ENCODE measurements around the gene EPB41L4A. TPM values are rescaled to one million over a fixed set of nuclear protein-coding genes. Genes with fewer than 3 reads are reported as not detected.

EPB41L4A gene
- total and polyA plus RNA-seq, 2 donors (not counting 1 experiment from before 2014, with no cell fraction given) = 0.23 to 0.50 TPM

GRCh38 chr5:112156211-112156610 lies 262.9 kb downstream of the EPB41L4A start:
- TF ChIP-seq CTCF (conservative IDR thresholded peaks at IDR 0.05 in 1 of 2, IDR thresholded peaks at IDR 0.05 in 1 of 2; ENCODE audit: low read depth in 1 of 2, low read length in 2 of 2) (no peak), EZH2 (IDR thresholded peaks at IDR 0.05; ENCODE audit: low read length, missing control alignments) (no peak)
- H3K9me3 ChIP-seq (ENCODE audit: control insufficient read depth, insufficient read depth, low read depth, low read length) = no peaks in the 10 kb centered on the region
- peaks cover 5% of the 10 kb centered on the region for H3K79me2 ChIP-seq (ENCODE audit: control insufficient read depth, insufficient read depth, low read length)
- H3K4me2 ChIP-seq (ENCODE audit: extremely low read depth, insufficient read depth, low read length) = no peak overlapping the region
- no peak overlapping the region for H3K27ac ChIP-seq (ENCODE audit: insufficient read depth, low read length)
- H3K4me1 ChIP-seq (ENCODE audit: control insufficient read depth, extremely low read depth, insufficient read depth, low read length) = peaks cover 2% of the 10 kb centered on the region
- H3K4me3 ChIP-seq (replicated peaks in 1 of 4; ENCODE audit: control extremely low read depth in 1 of 4, insufficient read depth in 1 of 4, low read depth in 3 of 4, low read length in 4 of 4) = no peak overlapping the region
- no peak overlapping the region for H3K9ac ChIP-seq (ENCODE audit: insufficient read depth, low read length)
- no peaks in the 10 kb centered on the region for H3K27me3 ChIP-seq (ENCODE audit: control insufficient read depth, insufficient read depth, low read length)
- no peaks in the 10 kb centered on the region for H4K20me1 ChIP-seq (ENCODE audit: control insufficient read depth, extremely low read depth, insufficient read depth, low read length)
- no peak for DNase-seq (ENCODE audit: low read depth in 2 of 2)
- no peak overlapping the region for H2AFZ ChIP-seq (ENCODE audit: low read length)
- H3K36me3 ChIP-seq (ENCODE audit: control insufficient read depth, insufficient read depth, low read length) = no peaks in the 10 kb centered on the region

GRCh38 chr5:112154940-112155686 lies 264.0 kb downstream of the EPB41L4A start:
- no peak overlapping the region for H3K4me3 ChIP-seq (replicated peaks in 1 of 4; ENCODE audit: control extremely low read depth in 1 of 4, insufficient read depth in 1 of 4, low read depth in 3 of 4, low read length in 4 of 4)
- H3K36me3 ChIP-seq (ENCODE audit: control insufficient read depth, insufficient read depth, low read length) = no peaks in the 10 kb centered on the region
- H3K27ac ChIP-seq (ENCODE audit: insufficient read depth, low read length) = no peak overlapping the region
- H3K79me2 ChIP-seq (ENCODE audit: control insufficient read depth, insufficient read depth, low read length) = no peaks in the 10 kb centered on the region
- H3K9ac ChIP-seq (ENCODE audit: insufficient read depth, low read length) = no peak overlapping the region
- H3K9me3 ChIP-seq (ENCODE audit: control insufficient read depth, insufficient read depth, low read depth, low read length) = no peaks in the 10 kb centered on the region
- no peaks in the 10 kb centered on the region for H4K20me1 ChIP-seq (ENCODE audit: control insufficient read depth, extremely low read depth, insufficient read depth, low read length)
- TF ChIP-seq EZH2 (IDR thresholded peaks at IDR 0.05; ENCODE audit: low read length, missing control alignments) = no peak
- no peak overlapping the region for H3K4me2 ChIP-seq (ENCODE audit: extremely low read depth, insufficient read depth, low read length)
- DNase-seq (ENCODE audit: low read depth in 2 of 2) = no peak
- no peaks in the 10 kb centered on the region for H3K27me3 ChIP-seq (ENCODE audit: control insufficient read depth, insufficient read depth, low read length)
- peaks cover 2% of the 10 kb centered on the region for H3K4me1 ChIP-seq (ENCODE audit: control insufficient read depth, extremely low read depth, insufficient read depth, low read length)
- no peak overlapping the region for H2AFZ ChIP-seq (ENCODE audit: low read length)

- Histone ChIP-seq H4K20me1 (ENCODE audit: control insufficient read depth, extremely low read depth, insufficient read depth, low read length) (no peaks in the 10 kb centered on the region), H2AFZ (ENCODE audit: low read length) (no peak overlapping the region), H3K4me2 (ENCODE audit: extremely low read depth, insufficient read depth, low read length) (no peak overlapping the region), H3K36me3 (ENCODE audit: control insufficient read depth, insufficient read depth, low read length) (no peaks in the 10 kb centered on the region), H3K9me3 (ENCODE audit: control insufficient read depth, insufficient read depth, low read depth, low read length) (no peaks in the 10 kb centered on the region), H3K4me1 (ENCODE audit: control insufficient read depth, extremely low read depth, insufficient read depth, low read length) (no peaks in the 10 kb centered on the region), H3K27ac (ENCODE audit: insufficient read depth, low read length) (no peak overlapping the region), H3K79me2 (ENCODE audit: control insufficient read depth, insufficient read depth, low read length) (no peaks in the 10 kb centered on the region), H3K9ac (ENCODE audit: insufficient read depth, low read length) (no peak overlapping the region), H3K27me3 (ENCODE audit: control insufficient read depth, insufficient read depth, low read length) (no peaks in the 10 kb centered on the region), H3K4me3 (replicated peaks in 1 of 4; ENCODE audit: control extremely low read depth in 1 of 4, insufficient read depth in 1 of 4, low read depth in 3 of 4, low read length in 4 of 4) (no peak overlapping the region)
- TF ChIP-seq EZH2 (IDR thresholded peaks at IDR 0.05; ENCODE audit: low read length, missing control alignments) (no peak), CTCF (conservative IDR thresholded peaks at IDR 0.05 in 1 of 2, IDR thresholded peaks at IDR 0.05 in 1 of 2; ENCODE audit: low read depth in 1 of 2, low read length in 2 of 2) (no peak)
- DNase-seq (ENCODE audit: low read depth in 2 of 2) = no peak
Measured at GRCh38 chr5:112149727-112150126, 269.4 kb downstream of the EPB41L4A start.

All from fibroblast of lung (primary cell).